ENCODE data around the gene LGI2. TPM values are rescaled to one million over a fixed set of nuclear protein-coding genes. Genes with fewer than 3 reads are reported as not detected.

LGI2 gene
- total RNA-seq, 1 donor from 2014 or later: 0.56 TPM

DNA sequence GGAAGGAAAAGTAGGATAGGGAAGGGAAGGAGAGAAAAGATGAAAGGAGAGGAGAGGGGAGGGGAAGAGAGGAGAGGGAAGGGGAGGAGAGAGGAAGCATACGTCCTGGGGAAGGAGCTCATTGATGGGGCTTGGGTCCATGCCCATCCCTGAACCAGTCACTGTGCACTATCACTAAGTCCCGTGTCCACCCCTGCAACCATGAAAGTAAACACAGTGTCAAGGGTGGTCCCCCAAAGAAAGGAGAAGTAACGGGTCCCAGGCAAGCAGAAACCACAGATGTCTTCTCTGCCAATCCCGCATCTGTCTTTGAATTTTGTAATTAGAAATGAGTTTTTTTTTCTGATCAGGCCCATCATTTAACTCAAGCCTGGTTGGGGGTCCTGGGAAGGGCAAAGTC, 55.2 kb downstream of the LGI2 start:
- Histone ChIP-seq H3K9me3 (ENCODE audit: low read depth) (no peaks in the 10 kb centered on the region), H3K4me1 (peaks cover 4% of the 10 kb centered on the region), H3F3A (ENCODE audit: low read depth) (no peaks in the 10 kb centered on the region), H3K27ac (no peak overlapping the region), H3K4me2 (no peak overlapping the region), H3K36me3 (no peaks in the 10 kb centered on the region), H3K4me3 (no peak overlapping the region), H3K27me3 (peaks cover 8% of the 10 kb centered on the region), H4K20me1 (ENCODE audit: low read depth) (no peaks in the 10 kb centered on the region), H3K9ac (no peak overlapping the region), H3K79me2 (ENCODE audit: low read depth) (no peaks in the 10 kb centered on the region), H2AFZ (replicated peaks) (no peak overlapping the region)
- Mint-ChIP-seq H3K36me3 (no peaks in the 10 kb centered on the region), H3K27me3 (ENCODE audit: insufficient read depth, low read depth) (peaks cover 6% of the 10 kb centered on the region), H3K27ac (no peak overlapping the region), H3K9me3 (peaks cover 3% of the 10 kb centered on the region), H3K4me1 (peaks cover 16% of the 10 kb centered on the region), H3K4me3 (no peak overlapping the region)
- DNase-seq (ENCODE audit: low spot score): no peak
- TF ChIP-seq EZH2phosphoT487 (IDR thresholded peaks at IDR 0.05) (no peak), CTCF (IDR thresholded peaks at IDR 0.05) (no peak), EZH2 (IDR thresholded peaks at IDR 0.05) (no peak)

DNA sequence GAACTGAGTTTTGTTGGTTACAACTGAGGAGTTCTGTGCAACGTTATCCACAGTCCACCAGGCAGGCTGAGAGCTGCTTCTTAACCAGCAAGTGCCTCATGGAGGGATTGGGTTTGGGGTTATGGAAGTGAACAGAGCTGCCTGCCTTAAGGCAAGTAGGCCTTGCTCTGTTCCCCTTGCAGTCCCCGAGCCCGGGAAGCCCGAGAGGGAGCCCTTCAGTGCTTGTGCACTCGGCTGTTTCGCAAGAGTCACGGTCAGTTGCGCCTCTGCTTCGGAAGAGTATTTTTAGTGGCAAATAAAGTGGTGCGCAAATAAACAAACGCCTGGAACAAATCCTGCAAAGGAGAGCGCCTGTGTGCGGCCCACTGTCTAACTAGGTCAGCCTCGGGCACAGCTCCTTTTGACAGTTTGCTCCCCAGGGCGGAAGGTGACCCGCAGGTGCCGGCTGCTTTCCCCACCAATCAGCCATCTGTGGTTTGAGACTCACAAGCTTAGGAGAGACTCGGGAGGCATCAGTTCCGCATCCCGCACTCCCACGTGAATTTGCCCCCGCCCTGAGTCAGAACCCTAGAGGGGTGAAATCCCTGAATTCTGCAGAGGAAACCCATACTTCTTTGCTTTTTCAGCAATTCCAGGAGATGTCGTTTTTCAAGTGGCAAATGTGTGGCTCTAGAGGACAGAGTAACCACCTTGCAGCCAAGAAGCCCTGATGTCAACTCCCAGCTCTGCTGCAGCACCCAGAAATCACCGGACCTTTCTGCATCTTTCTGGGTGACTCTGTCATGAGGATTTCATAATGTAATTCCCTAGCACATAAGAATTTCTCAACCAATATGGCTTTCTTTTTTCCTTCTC, 56.8 kb downstream of the LGI2 start:
- H3K79me2 ChIP-seq (ENCODE audit: low read depth): no peaks in the 10 kb centered on the region
- H3K27me3 ChIP-seq: no peaks in the 10 kb centered on the region
- no peaks in the 10 kb centered on the region for H3K36me3 ChIP-seq
- no peak overlapping the region for H3K4me3 Mint-ChIP-seq
- H3K9ac ChIP-seq: no peak overlapping the region
- DNase-seq (ENCODE audit: low spot score): no peak
- H3K4me1 ChIP-seq: no peaks in the 10 kb centered on the region
- H3F3A ChIP-seq (ENCODE audit: low read depth): no peaks in the 10 kb centered on the region
- no peaks in the 10 kb centered on the region for H4K20me1 ChIP-seq (ENCODE audit: low read depth)
- H3K9me3 ChIP-seq (ENCODE audit: low read depth): no peaks in the 10 kb centered on the region
- no peaks in the 10 kb centered on the region for H3K36me3 Mint-ChIP-seq
- peak overlapping the region; percentile 53 for H3K27ac Mint-ChIP-seq
- TF ChIP-seq CTCF (IDR thresholded peaks at IDR 0.05) (no peak), EZH2 (IDR thresholded peaks at IDR 0.05) (no peak), EZH2phosphoT487 (IDR thresholded peaks at IDR 0.05) (no peak)
- peaks cover 3% of the 10 kb centered on the region for H3K9me3 Mint-ChIP-seq
- peaks cover 10% of the 10 kb centered on the region for H3K4me1 Mint-ChIP-seq
- no peak overlapping the region for H3K27ac ChIP-seq
- H3K27me3 Mint-ChIP-seq (ENCODE audit: insufficient read depth, low read depth): peaks cover 6% of the 10 kb centered on the region
- no peak overlapping the region for H3K4me2 ChIP-seq
- no peak overlapping the region for H3K4me3 ChIP-seq
- H2AFZ ChIP-seq (replicated peaks): peak overlapping the region; percentile 42

GRCh38 chr4:24973404-24973746, 57.4 kb downstream of the LGI2 start:
- H3K27me3 Mint-ChIP-seq (ENCODE audit: insufficient read depth, low read depth): peaks cover 6% of the 10 kb centered on the region
- no peak for TF ChIP-seq CTCF (IDR thresholded peaks at IDR 0.05)
- no peak for TF ChIP-seq EZH2phosphoT487 (IDR thresholded peaks at IDR 0.05)
- no peak for TF ChIP-seq EZH2 (IDR thresholded peaks at IDR 0.05)
- H4K20me1 ChIP-seq (ENCODE audit: low read depth): no peaks in the 10 kb centered on the region
- H3K9ac ChIP-seq: no peak overlapping the region
- no peak for DNase-seq (ENCODE audit: low spot score)
- H3K79me2 ChIP-seq (ENCODE audit: low read depth): no peaks in the 10 kb centered on the region
- H3K36me3 ChIP-seq: no peaks in the 10 kb centered on the region
- H3K4me1 ChIP-seq: no peaks in the 10 kb centered on the region
- H2AFZ ChIP-seq (replicated peaks): peak overlapping the region; percentile 42
- H3K27ac Mint-ChIP-seq: peak overlapping the region; percentile 53
- H3K27me3 ChIP-seq: no peaks in the 10 kb centered on the region
- no peaks in the 10 kb centered on the region for H3K9me3 ChIP-seq (ENCODE audit: low read depth)
- no peak overlapping the region for H3K4me2 ChIP-seq
- no peak overlapping the region for H3K4me3 ChIP-seq
- H3K9me3 Mint-ChIP-seq: peaks cover 3% of the 10 kb centered on the region
- H3K36me3 Mint-ChIP-seq: no peaks in the 10 kb centered on the region
- H3F3A ChIP-seq (ENCODE audit: low read depth): no peaks in the 10 kb centered on the region
- H3K4me1 Mint-ChIP-seq: peaks cover 10% of the 10 kb centered on the region
- no peak overlapping the region for H3K27ac ChIP-seq
- H3K4me3 Mint-ChIP-seq: no peak overlapping the region
